GM18508 (cell line): Measurements from ENCODE around the gene NSL1.
A peak's percentile ranks its signal among the peaks of the same experiment; 100 is the strongest.

Experiments used
- ATAC-seq: cut with Tn5 transposase; IDR thresholded peaks from one replicate; pipeline ENCODE4 v1.9.1; 2021; ENCODE audit warnings: moderate number of reproducible peaks; ENCODE audit not compliant: insufficient read depth, unreplicated experiment

The NSL1 gene

GRCh38 chr1:212689758-212690529 is 101.6 kb downstream of the NSL1 start:
- ATAC-seq: no peak

- no peak for ATAC-seq
Measured at GRCh38 chr1:212689196-212689725, 102.3 kb downstream of the NSL1 start.

DNA sequence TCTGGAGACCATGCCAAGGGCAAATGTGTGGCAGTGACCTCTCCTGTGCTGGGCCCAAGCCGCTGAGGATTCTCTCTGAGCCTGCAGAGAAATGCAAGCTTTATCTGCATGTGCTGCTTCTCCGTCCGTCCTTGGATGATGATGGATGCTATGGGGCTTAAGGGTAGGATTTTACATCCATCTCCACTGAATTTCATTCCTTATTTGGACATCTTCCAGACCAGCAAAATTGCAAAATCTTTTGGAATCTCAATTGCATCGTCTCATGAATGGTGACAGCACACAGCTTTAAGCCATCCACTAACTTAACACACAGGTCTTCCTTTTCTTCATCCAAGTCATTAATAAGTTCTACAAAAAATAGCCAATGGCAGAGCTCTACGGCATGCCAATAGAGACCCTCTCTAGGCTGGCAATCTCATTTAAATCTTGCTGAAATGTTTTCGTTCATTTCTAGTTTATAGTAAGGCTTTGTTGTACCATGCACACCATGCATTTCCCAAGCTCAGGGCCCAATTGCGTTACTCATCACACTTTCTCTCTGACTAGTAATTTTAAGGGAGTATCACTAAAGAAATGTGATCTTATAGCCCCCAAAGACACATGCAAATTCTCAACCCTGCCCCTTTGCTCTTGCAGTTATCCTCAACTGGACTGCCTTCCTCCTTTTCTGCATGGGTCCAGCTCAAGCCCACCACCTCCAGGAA is 103.1 kb downstream of the NSL1 start:
- no peak for ATAC-seq

GRCh38 chr1:212687811-212688210 is 103.8 kb downstream of the NSL1 start:
- ATAC-seq: no peak

DNA sequence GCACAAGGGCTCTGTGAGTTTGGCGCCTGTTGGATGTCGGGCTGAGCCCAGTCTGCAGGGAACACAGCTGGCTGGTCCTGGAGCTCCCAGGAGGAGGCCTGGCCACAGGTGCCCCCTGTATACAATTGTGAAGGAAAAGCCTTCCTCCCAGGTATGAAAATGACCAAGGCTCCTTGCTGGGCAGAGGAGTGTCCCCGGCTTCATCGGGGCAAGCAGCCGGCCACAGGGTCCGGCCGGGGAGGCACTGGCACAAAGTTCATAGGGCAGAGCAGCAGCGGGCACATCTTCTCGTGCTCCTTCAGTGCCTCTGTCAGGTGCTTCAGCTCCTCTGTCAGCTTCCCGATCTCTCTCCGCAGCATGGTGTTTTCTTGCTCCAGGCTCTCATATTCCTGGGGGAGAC is 105.0 kb downstream of the NSL1 start:
- ATAC-seq: no peak

DNA sequence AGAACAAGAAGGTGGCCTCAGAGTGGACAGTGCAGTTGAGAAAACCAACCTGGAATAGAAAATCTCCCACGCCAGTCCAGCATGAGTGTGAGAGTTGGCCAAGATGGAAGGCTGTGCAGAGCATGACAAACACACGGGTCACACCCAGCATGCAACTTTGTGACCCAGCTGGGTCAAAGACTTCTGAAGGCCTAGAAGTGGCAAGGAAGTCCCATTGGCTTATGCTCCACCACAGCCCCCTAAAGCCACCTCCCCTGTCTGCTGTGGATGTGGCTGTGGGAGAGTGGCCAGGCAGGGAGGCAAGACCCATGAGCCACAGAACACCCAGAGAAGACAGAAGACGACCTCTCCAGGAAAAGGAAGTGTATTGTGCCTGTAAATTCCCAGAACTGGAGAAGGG is 105.5 kb downstream of the NSL1 start:
- ATAC-seq: no peak

- no peak for ATAC-seq
Measured at GRCh38 chr1:212685429-212685828, 106.1 kb downstream of the NSL1 start.

- no peak for ATAC-seq
Measured at GRCh38 chr1:212684521-212685090, 107.0 kb downstream of the NSL1 start.

GRCh38 chr1:212684076-212684475 is 107.5 kb downstream of the NSL1 start:
- no peak for ATAC-seq

- peak; percentile 66 for ATAC-seq
Measured at GRCh38 chr1:212683357-212683722, 108.2 kb downstream of the NSL1 start.

DNA sequence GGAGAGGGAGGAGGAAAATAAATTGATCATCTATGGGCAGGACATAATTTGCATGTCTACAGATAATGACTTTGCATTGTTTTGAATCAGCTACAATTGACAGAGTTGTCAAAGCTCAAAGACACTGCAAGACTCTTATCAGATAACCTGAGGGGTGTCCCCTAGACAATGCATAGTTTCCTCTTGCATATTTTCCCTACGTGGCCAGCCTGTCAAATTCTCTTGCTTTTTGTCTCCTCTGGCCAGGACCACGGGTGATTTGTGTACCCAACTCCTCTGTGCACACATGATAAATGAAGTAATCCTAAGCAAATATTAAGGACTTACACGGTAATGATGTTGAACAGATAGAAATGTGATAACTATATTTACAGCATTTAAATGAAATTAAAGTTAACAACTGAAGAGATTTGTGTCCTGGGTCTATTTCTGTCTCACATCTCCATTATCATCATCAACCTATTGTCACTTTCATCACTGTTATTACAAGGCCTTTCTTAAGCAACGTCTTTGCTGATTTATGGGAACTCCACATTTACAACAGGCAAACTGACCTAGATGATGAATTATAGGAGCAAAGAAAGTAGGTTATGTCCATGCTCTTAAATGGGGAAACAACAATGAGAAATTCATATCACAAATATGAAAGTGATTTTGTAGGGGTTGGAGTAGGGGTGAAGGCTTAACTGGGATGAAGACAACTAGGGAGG is 110.7 kb downstream of the NSL1 start:
- no peak for ATAC-seq

- ATAC-seq: peak; percentile 44
Measured at GRCh38 chr1:212678456-212679410, 112.8 kb downstream of the NSL1 start.

- ATAC-seq: no peak
Measured at GRCh38 chr1:212677573-212677972, 114.0 kb downstream of the NSL1 start.

GRCh38 chr1:212677136-212677535 is 114.4 kb downstream of the NSL1 start:
- no peak for ATAC-seq
